Raji (cell line): ENCODE results near the gene ZNF462.

Source experiments
- POLR2A ChIP-seq: IDR thresholded peaks from 2 replicates; pipeline ENCODE4 v1.6.1; 2011; ENCODE audit warnings: low read depth, low read length, control low read depth; ENCODE audit not compliant: insufficient read depth

Gene ZNF462, protein sequence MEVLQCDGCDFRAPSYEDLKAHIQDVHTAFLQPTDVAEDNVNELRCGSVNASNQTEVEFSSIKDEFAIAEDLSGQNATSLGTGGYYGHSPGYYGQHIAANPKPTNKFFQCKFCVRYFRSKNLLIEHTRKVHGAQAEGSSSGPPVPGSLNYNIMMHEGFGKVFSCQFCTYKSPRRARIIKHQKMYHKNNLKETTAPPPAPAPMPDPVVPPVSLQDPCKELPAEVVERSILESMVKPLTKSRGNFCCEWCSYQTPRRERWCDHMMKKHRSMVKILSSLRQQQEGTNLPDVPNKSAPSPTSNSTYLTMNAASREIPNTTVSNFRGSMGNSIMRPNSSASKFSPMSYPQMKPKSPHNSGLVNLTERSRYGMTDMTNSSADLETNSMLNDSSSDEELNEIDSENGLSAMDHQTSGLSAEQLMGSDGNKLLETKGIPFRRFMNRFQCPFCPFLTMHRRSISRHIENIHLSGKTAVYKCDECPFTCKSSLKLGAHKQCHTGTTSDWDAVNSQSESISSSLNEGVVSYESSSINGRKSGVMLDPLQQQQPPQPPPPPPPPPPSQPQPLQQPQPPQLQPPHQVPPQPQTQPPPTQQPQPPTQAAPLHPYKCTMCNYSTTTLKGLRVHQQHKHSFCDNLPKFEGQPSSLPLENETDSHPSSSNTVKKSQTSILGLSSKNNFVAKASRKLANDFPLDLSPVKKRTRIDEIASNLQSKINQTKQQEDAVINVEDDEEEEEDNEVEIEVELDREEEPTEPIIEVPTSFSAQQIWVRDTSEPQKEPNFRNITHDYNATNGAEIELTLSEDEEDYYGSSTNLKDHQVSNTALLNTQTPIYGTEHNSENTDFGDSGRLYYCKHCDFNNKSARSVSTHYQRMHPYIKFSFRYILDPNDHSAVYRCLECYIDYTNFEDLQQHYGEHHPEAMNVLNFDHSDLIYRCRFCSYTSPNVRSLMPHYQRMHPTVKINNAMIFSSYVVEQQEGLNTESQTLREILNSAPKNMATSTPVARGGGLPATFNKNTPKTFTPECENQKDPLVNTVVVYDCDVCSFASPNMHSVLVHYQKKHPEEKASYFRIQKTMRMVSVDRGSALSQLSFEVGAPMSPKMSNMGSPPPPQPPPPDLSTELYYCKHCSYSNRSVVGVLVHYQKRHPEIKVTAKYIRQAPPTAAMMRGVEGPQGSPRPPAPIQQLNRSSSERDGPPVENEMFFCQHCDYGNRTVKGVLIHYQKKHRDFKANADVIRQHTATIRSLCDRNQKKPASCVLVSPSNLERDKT (N-terminal part only)

DNA sequence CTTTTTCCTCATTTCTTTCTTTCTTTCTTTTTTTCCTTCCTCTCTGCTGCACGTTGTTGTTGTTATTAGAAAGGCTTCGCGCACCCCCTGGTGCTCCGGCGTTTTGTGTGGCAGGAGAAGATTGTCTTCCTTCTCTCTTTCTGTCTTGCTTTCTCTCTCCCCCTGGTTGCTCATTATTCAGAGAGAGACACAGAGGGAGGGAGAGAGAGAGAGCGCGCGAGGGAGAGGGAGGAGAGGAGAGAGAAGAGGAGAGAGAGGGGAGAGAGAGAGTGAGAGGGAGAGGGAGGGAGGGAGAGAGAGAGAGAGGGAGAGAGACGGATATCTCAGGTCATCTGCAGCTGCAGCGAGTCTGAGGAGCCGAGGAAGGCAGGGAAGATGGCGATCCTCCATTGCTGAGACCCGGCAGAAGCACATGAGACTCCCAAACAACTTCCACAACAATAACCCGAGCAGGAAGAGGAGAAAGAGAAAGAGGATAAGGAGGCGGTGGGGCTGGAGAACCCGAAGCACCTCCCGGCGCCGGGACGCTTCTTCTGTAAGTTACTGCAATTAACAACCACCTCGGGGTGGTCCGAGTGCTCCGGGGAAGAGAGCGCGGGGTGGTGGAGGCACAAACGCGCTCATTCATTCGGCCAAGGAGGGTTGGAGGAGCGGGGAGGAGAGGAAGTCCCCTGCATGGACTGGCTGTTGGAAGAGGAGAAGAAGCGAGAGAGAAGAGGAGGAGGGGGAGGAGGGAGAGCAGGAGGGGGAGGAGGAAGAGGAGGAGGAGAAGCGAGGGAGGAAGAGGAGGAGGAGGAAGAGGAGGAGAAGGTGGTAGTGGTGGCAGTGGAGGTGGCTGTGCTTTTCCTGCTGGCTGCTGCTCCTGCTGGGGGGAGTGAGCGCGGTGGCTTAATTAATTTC, at the start of gene ZNF462:
TSS of gene ZNF462 (plus strand) at position 346 of the 900 bp plus-strand sequence. CDS start 60,218 bp downstream, outside the sequence.
- no peak for TF ChIP-seq POLR2A

DNA sequence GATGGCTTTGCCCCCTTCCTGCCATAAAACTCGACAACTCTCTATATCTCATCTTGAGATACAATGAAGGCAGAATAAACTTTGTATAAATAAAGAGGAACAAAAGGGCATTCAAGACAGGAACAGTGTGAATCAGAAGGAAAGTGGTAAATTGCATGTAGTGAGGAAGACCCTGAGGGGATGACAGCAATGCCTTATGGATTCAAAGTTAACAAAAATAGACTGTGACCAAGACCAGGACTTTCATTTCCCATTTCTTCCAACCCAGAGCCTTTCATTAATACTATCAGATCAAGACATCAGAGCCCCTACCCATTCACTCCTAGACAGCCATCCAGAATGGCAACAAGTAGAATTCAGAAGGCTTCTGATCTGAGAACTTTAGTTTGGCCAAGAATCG, 46.4 kb upstream of the ZNF462 start:
- no peak for TF ChIP-seq POLR2A

DNA sequence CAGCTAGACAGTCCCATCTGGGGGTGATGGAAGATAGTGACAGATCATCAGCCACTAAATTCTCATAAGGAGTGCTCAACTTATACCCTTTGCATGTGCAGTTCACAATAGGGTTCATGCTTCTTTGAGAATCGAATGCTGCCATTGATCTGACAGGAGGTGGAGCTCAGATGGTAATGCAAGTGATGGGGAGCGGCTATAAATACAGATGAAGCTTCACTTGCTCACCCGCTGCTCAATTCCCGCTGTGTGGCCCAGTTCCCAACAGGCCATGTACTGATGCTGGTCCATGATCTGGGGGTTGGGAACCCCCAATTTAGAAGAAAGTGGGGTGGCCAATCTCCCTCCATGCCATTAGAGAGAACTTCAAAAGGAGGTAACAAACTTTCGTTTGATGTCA, 44.9 kb upstream of the ZNF462 start:
- TF ChIP-seq POLR2A = no peak

DNA sequence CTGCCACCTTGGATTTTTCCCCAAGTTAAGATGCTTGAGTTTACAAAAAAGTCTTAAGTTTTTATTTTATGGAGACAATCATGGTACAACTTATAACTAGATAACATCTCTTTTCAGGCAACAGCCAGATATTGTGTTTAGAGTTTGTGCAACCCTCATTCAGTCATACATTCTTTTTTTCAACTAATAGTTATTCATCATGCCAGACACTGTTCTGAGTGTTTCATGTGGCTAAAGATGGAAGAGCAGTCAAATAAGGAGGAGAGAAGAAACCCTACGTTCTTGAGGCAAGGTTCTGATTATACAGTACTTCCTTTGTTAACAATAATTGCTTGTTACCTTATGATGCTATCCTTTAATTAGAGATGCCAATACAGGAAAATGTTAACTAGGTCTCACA, 42.1 kb upstream of the ZNF462 start:
- TF ChIP-seq POLR2A = no peak

DNA sequence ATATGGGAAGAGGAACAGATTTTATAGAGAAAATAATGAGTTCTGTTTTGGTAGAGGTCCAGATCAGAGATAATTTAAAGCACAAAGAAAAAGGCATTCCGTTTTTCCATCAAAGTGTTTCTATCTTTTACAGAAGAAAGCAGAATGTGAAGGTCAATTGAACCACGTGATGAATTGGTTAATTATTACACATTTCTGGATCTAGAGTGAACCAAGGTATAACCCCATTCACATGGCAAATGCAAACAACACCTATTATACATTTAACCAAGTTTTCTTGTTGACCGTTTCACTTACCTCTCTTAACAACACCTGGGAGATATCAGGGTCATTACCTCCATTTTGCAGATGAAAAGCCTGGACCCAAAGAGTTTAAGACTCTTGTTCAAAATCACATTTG, 34.9 kb upstream of the ZNF462 start:
- TF ChIP-seq POLR2A = no peak

DNA sequence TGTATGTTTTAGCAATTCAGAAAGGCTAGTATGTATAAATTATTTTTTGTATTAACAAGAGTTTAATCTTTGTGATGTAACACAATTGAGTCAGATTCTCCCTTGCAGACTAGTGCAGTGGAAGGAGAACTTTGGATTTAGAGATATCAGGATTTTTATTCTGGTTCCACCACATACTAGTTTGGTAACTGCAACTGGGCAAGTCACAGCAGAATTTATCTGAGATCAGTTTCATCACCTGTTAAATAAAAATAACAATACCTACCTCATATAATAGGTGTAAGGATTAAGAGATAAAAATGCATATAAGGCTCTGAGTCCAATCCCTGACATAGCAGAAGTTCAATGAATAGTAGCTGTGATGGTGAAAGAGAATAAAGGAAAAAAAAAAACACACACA, 34.0 kb upstream of the ZNF462 start:
- no peak for TF ChIP-seq POLR2A

DNA sequence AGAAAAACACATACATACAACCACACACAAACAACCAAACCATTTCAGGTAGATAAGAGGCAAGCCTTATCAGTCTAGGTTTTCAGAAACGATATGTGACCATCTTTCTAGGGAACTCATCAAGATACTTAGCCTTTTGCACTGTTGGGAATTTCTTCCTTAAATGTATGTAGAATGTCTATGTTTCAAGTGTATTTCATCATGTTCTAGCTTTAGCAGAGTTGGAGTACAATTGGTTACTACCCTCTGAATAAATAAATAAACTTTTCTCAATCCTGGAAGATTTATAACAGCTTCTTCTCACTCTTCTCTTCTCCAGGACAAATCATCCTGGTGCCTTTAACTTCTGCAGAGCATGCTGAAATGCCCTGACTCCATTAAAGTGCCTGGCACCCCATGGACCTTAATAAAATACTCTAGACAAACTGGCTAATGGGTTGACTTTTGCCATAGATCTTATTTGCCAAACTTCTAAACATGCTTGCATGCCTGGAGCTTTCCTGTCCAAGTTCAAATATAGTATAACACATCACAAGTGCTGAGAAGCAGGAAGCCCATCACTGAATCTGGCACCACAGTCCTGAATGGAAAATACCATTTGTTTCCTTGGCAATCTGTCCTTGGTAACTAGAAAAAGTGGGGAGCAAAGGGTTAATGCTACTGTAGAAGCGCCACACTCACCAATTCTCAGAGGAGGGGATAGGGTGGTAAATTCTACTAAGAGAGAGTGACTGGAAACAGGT, 33.1 kb upstream of the ZNF462 start:
- no peak for TF ChIP-seq POLR2A

DNA sequence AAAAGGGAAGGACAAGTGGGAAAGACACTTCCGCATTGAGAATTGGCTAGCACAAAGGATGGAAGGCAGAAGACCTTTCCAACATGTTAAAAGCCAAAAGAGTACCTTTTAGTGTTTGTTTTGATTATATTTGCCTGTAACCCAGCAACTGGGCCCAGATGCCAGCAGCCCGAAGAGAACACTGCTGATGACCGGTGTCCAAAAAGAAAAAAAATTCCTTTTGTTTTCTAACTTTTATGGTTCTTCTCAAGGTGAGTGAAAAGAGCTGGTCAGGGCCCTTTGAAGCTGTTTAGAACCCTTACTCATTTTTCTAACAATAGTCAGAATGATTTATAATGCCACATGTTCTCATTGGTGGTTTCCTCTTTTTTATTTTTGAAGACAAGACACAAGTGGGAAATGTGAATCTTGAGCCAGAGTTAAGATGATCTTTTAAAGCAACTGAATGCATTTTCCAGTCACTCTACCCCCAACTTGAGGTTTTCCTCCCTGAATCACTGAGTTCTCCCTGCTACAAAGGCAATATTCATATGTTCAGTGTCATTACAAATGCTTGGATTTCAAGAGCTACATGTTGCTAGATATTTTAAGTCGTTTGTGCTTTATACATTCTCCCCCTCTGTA, 32.3 kb upstream of the ZNF462 start:
- TF ChIP-seq POLR2A = no peak

DNA sequence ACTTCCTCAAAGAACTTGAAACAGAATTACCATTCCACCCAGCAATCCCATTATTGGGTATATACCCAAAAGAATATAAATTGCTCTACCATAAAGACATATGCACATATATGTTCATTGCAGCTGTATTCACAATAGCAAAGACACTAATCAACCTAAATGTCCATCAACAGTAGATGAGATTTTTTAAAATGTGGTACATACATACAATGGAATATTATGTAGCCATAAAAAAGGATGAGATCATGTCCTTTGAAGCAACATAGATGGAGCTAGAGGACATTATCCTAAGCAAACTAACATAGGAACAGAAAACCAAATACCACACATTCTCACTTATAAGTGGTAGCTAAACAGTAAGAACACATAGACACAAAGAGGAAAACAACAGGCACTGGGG, 28.1 kb upstream of the ZNF462 start:
- TF ChIP-seq POLR2A = no peak

DNA sequence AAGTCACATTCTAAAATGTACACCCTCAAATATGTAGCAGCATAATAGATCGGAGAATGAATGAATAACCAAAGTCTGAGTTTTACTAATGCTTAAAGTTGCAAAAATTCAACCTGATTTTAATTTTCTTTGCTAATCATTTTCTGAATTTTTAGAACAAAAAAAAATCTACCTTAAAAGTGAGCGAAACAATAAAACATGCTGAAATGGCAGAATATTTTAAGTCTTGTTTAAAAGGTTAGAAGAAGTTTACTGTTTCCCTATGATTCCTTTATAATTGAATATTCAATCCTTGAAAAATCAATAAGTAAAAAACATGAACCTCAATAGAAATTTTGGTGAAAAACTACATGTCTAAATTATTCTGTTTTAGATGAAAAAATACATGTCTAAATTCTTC, 27.1 kb upstream of the ZNF462 start:
- no peak for TF ChIP-seq POLR2A

DNA sequence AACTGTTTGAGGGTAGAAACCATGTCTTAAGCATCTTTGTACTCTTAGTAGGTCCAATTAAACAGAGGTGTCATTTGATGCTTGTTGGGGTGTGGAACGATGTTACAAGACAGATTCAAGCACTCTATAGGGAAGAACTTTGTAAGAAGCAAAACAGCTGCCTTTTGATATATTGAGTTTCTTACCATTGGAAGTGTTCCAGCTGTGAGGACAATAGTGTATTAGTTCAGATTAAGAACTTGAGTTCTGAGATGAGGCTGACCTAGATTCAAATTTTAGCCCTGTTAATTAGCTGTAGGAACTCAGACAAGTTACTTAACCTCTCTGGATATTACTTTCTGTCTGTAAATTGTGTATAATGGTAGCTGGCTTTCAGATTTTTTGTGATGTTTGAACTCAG, 19.6 kb upstream of the ZNF462 start:
- TF ChIP-seq POLR2A = no peak

DNA sequence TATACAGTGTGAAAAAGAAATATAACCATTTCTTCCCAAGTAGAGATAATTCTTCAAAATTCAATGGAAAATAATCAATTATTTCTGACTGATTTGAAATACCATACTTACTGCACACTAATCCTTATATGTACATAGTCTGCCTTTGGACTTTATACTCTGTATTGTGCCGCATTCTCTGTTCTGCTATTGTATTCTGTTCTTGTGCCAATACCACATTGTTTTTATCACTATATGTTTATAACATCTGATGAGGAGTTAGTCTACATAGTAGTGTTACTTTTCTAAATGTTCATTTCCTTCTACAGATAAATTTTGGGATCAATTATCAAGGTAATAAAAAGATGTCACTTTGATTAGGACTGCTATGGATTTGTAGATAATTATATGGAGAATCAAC, 16.7 kb upstream of the ZNF462 start:
- no peak for TF ChIP-seq POLR2A

DNA sequence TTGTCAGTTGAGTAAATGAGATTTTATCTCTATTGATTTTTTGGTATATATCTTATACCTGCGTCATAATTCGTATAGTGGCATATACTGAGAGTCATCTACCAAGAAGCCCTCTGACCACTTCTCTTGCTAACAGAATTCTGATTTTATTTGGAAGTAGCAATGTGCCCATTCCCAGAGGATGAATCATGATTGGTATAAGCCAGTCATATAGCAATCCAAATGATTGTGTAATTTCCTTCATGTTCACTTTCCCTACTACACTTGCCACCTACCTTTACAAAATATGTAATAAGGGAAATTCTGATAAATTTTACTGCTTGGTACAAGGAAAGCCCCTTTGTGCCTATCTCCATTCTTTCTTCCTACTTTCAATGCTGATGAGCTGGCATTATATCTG, 16.1 kb upstream of the ZNF462 start:
- no peak for TF ChIP-seq POLR2A

DNA sequence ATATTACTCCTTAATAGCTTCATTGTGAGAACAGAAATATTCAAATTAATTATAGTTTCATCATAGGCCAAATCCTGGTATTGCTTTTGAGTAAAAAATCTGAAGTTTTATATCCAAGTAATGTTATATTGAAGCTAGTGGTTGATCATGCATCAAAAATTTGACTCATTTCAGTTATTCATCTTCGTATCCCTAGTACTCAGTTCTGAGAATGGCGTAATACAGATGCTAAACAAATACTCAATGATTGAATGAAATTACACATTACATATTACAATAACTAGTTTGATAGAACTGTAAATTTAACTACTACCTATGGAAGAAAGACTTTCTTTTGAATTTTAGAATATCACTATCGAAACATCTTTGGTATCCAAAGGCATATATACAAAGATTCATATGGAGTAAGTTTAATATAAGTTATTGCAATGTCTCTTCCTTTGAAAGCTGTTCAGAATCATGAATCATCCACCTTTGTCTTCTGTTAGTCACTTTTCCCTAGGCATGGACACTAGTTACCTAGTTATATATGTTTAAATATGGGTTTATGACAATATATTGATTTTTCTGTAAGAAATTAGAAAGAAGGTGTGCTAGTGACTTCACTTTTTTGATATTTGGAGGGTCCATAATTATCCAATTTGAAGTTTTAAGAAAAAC, 5.0 kb upstream of the ZNF462 start:
- TF ChIP-seq POLR2A = no peak
